ENCODE data around the gene CBX4. TPM values are rescaled to one million over a fixed set of nuclear protein-coding genes. Genes with fewer than 3 reads are reported as not detected.

Gene CBX4
- total and polyA plus RNA-seq, 2 of the 13 experiments (the other 11 are each of a cell fraction or from before 2014, with no cell fraction given), result 25.8 to 50.8 TPM

- no peak for TF ChIP-seq REXO4 (CRISPR knock-in tag; IDR thresholded peaks at IDR 0.05; ENCODE audit: borderline replicate concordance)
- no peak for TF ChIP-seq ZMYM4 (CRISPR knock-in tag; IDR thresholded peaks at IDR 0.05)
- TF ChIP-seq CCDC6 (CRISPR knock-in tag; IDR thresholded peaks at IDR 0.05), result peak; percentile 69; the same call in 1 of the 2 replicates
- no peak for TF ChIP-seq SOX6 (IDR thresholded peaks at IDR 0.05)
- no peak for TF ChIP-seq SOX6 (CRISPR knock-in tag; IDR thresholded peaks at IDR 0.05)
- no peak for TF ChIP-seq ZNF292 (CRISPR knock-in tag; IDR thresholded peaks at IDR 0.05; ENCODE audit: borderline replicate concordance, low read depth)
- peak; percentile 50; the same call in 1 of the 2 replicates for TF ChIP-seq SALL2 (CRISPR knock-in tag; IDR thresholded peaks at IDR 0.05)
- TF ChIP-seq ZNF10 (CRISPR knock-in tag; IDR thresholded peaks at IDR 0.05; ENCODE audit: borderline replicate concordance, low read depth), result no peak
- no peak for TF ChIP-seq MAFK (conservative IDR thresholded peaks at IDR 0.05 in 1 of 2, IDR thresholded peaks at IDR 0.05 in 1 of 2; ENCODE audit: low read length in 2 of 2)
- no peak for TF ChIP-seq ZNF646 (CRISPR knock-in tag; IDR thresholded peaks at IDR 0.05)
- no peak for TF ChIP-seq MAF1 (CRISPR knock-in tag; IDR thresholded peaks at IDR 0.05; ENCODE audit: borderline replicate concordance)
- no peak for TF ChIP-seq DMTF1 (CRISPR knock-in tag; IDR thresholded peaks at IDR 0.05)
- TF ChIP-seq NFYC (CRISPR knock-in tag; IDR thresholded peaks at IDR 0.05), result no peak; the same call in 1 of the 2 replicates
- TF ChIP-seq ZNF850 (CRISPR knock-in tag; conservative IDR thresholded peaks at IDR 0.05), result no peak
- peak; percentile 13; the same call in 1 of the 2 replicates for TF ChIP-seq SALL1 (CRISPR knock-in tag; IDR thresholded peaks at IDR 0.05)
- no peak for TF ChIP-seq ZNF12 (CRISPR knock-in tag; IDR thresholded peaks at IDR 0.05)
- TF ChIP-seq ZC3H13 (CRISPR knock-in tag; IDR thresholded peaks at IDR 0.05), result no peak
These were observed 40.7 kb downstream of the CBX4 start (continued) for GRCh38 chr17:79798299-79799173.
